RWPE2 (cell line): Measurements from ENCODE around the gene CDKL4.

Experiments used
- ATAC-seq: fragments of 200-7000 bp; cut with Tn5 transposase; 3 replicates; pipeline ENCODE4 v1.9.1; 2021; ENCODE audit warnings: low read depth
- DNase-seq: peaks from one replicate; pipeline ENCODE4 v3.0.0-alpha.2; 2020; ENCODE audit warnings: low spot score
- H3K27ac ChIP-seq: fragments of 450-650 bp; 2 replicates; pipeline ENCODE4 v1.5.1; 2017; ENCODE audit warnings: mild to moderate bottlenecking; ENCODE audit not compliant: poor library complexity, severe bottlenecking
- H3K27me3 ChIP-seq: fragments of 250-450 bp; sonication (Bioruptor Pico); 2 replicates; pipeline ENCODE4 v1.5.1; 2021; ENCODE audit warnings: mild to moderate bottlenecking, moderate library complexity; ENCODE audit not compliant: insufficient read depth, poor library complexity, severe bottlenecking
- H3K36me3 ChIP-seq: fragments of 250-450 bp; sonication (Bioruptor Pico); 2 replicates; pipeline ENCODE4 v1.5.1; 2020; ENCODE audit warnings: low read depth, mild to moderate bottlenecking, moderate library complexity
- H3K4me1 ChIP-seq: fragments of 250-450 bp; sonication (Bioruptor Pico); 2 replicates; pipeline ENCODE4 v1.5.1; 2021; ENCODE audit warnings: mild to moderate bottlenecking, moderate library complexity; ENCODE audit not compliant: insufficient read depth, poor library complexity, severe bottlenecking
- H3K4me3 ChIP-seq: fragments of 250-450 bp; sonication (Bioruptor Pico); 2 replicates; pipeline ENCODE4 v1.5.1; 2021; ENCODE audit warnings: mild to moderate bottlenecking, moderate library complexity; ENCODE audit not compliant: severe bottlenecking
- H3K9me3 ChIP-seq: fragments of 250-450 bp; sonication (Bioruptor Pico); 2 replicates; pipeline ENCODE4 v1.5.1; 2021; ENCODE audit warnings: mild to moderate bottlenecking, moderate library complexity; ENCODE audit not compliant: severe bottlenecking
- TF ChIP-seq, protein P1 (sequence below): fragments of 450-650 bp; IDR thresholded peaks from one replicate; pipeline ENCODE4 v1.5.1; 2017; ENCODE audit warnings: mild to moderate bottlenecking, moderate library complexity; ENCODE audit not compliant: poor library complexity, severe bottlenecking

The CDKL4 gene

DNA sequence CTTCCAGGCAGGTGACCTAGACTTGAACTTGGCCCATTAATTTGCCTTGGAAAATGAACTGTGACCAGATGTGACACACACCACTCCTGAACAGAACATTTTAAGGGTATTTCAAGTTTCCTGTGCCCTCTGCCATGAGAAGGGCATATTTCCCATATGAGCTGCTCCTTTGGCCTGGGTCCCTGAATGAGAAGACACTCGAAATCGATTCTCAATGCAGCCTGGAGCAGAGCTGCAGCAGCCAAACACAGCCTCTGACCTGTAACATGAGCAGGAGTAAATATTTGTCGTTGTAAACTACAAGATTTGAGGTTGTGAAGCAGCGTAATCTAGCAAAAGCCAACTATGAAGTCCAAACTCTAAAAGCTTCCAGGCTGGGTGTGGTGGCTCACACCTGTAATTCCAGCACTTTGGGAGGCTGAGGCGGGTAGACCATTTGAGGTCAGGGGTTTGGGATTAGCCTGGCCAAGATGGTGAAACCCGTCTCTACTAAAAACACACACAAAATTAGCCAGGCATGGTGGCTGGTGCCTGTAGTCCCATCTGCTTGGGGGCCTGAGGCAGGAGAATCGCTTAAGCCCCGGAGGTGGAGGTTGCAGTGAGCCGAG lies 92.8 kb downstream of the CDKL4 start:
- no peaks in the 10 kb centered on the region for H3K36me3 ChIP-seq
- H3K27ac ChIP-seq = no peak overlapping the region
- TF ChIP-seq, protein P1, sequence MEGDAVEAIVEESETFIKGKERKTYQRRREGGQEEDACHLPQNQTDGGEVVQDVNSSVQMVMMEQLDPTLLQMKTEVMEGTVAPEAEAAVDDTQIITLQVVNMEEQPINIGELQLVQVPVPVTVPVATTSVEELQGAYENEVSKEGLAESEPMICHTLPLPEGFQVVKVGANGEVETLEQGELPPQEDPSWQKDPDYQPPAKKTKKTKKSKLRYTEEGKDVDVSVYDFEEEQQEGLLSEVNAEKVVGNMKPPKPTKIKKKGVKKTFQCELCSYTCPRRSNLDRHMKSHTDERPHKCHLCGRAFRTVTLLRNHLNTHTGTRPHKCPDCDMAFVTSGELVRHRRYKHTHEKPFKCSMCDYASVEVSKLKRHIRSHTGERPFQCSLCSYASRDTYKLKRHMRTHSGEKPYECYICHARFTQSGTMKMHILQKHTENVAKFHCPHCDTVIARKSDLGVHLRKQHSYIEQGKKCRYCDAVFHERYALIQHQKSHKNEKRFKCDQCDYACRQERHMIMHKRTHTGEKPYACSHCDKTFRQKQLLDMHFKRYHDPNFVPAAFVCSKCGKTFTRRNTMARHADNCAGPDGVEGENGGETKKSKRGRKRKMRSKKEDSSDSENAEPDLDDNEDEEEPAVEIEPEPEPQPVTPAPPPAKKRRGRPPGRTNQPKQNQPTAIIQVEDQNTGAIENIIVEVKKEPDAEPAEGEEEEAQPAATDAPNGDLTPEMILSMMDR = no peak
- H3K27me3 ChIP-seq = no peaks in the 10 kb centered on the region
- no peak for ATAC-seq
- no peak overlapping the region for H3K4me3 ChIP-seq
- no peak for DNase-seq
- no peaks in the 10 kb centered on the region for H3K4me1 ChIP-seq
- H3K9me3 ChIP-seq = no peaks in the 10 kb centered on the region

DNA sequence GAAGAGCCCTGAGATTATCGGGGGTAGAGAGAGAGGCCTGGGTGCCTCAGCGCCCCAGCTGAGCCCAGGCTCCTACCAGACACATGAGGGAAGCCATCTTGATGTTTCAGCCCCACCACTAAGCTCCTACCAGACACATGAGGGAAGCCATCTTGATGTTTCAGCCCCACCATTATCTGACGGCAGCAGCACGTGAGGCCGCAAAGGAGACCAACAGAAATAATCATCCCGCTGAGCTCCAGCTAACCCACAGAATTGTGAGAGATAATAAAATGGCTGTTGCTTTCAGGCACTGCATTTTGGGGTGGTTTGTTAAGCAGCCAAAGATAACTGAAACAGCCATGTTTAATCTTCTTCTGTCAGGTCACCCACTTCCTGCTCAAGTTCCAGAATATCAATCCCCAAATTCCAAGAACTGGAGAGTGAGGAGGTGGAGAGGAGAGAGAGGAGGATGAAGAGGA lies 93.6 kb downstream of the CDKL4 start:
- Histone ChIP-seq H3K27me3 (no peaks in the 10 kb centered on the region), H3K4me1 (no peaks in the 10 kb centered on the region), H3K4me3 (no peak overlapping the region), H3K27ac (no peak overlapping the region), H3K36me3 (no peaks in the 10 kb centered on the region), H3K9me3 (no peaks in the 10 kb centered on the region)
- ATAC-seq (no peak), DNase-seq (no peak)
- TF ChIP-seq, protein P1 = no peak

DNA sequence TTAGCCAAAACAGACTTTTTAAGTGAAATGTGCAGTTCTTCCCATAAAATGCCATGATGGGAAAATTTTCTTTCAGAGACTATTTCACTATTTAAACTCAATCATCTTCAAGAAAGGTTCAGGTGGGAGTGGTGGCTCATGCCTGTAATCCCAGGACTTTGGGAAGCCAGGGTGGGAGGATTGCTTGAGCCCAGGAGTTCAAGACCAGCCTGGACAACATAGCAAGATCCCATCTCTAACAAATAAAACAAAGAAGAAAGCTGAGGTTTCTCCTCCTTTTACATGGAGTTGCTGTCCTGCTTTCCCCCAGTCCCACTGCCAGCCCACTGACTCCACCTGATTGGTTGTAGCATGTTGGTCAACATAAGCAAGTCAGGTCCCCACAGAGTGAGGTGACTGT lies 97.1 kb downstream of the CDKL4 start:
- no peaks in the 10 kb centered on the region for H3K9me3 ChIP-seq
- no peaks in the 10 kb centered on the region for H3K27me3 ChIP-seq
- TF ChIP-seq, protein P1 = no peak
- ATAC-seq = no peak
- H3K4me3 ChIP-seq = no peak overlapping the region
- no peak for DNase-seq
- H3K36me3 ChIP-seq = no peaks in the 10 kb centered on the region
- H3K27ac ChIP-seq = no peak overlapping the region
- H3K4me1 ChIP-seq = no peaks in the 10 kb centered on the region

DNA sequence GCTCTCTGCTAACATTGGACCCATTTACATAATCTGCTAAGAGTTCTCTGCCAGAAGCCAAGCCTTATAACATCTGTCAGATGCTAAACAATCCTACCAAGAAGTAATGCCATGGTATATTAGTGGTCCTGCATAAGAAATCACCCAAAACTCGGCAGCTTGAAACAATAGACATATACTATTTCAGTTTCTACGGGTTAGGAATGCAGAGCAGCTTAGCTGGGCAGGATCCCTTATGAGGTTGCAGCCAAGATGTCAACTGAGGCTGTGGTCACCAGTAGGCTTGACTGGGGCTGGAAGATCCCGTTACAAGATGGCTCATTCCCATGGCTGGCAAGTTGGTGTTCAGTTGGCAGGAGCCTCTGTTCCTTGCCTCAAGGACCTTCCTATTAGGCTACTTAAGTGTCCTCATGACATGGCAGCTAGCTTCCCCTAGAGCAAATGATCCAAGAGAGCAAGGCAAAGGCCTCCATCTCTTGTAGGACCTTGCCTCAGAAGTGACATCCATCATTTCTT lies 97.8 kb downstream of the CDKL4 start:
- Histone ChIP-seq H3K4me3 (no peak overlapping the region), H3K27me3 (no peaks in the 10 kb centered on the region), H3K27ac (no peak overlapping the region), H3K4me1 (no peaks in the 10 kb centered on the region), H3K36me3 (no peaks in the 10 kb centered on the region), H3K9me3 (no peaks in the 10 kb centered on the region)
- DNase-seq (no peak), ATAC-seq (no peak)
- TF ChIP-seq, protein P1 = no peak

DNA sequence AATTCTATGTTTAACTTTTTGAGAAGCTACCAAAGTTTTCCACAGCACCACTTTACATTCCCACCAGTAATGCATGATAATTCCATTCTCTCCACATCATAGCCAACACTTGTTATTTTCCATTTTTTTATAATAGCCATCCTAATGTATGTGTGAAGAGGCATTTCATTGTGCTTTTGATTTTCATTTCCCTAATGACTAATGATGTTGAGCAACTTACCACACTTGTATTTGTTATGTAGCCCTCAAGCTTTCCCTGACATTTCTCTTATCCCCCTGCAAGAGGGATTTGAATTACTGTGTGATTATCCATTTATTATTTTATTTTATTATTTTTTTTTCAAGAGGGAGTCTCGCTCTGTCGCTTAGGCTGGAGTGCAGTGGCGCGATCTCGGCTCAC lies 99.4 kb downstream of the CDKL4 start:
- no peak overlapping the region for H3K27ac ChIP-seq
- TF ChIP-seq, protein P1 = no peak
- H3K9me3 ChIP-seq = no peaks in the 10 kb centered on the region
- DNase-seq = no peak
- H3K4me1 ChIP-seq = peaks cover 3% of the 10 kb centered on the region
- no peak for ATAC-seq
- H3K36me3 ChIP-seq = no peaks in the 10 kb centered on the region
- H3K27me3 ChIP-seq = no peaks in the 10 kb centered on the region
- H3K4me3 ChIP-seq = no peak overlapping the region
